Erythroblast (primary cell): ENCODE data around the gene CYB561.

ENCODE experiments used
- DNase-seq, 2 experiments: peaks; one replicate each; lab custom pipeline; 2025; lab: John Stamatoyannopoulos, UW
- GATA1 ChIP-seq: IDR thresholded peaks from 2 replicates; pipeline ENCODE4 v1.6.1; 2011; ENCODE audit warnings: low read depth, mild to moderate bottlenecking, control low read depth, low read length, moderate library complexity
- POLR2A ChIP-seq: IDR thresholded peaks from 2 replicates; pipeline ENCODE4 v1.6.1; 2011; ENCODE audit warnings: mild to moderate bottlenecking, low read length

Gene CYB561

DNA sequence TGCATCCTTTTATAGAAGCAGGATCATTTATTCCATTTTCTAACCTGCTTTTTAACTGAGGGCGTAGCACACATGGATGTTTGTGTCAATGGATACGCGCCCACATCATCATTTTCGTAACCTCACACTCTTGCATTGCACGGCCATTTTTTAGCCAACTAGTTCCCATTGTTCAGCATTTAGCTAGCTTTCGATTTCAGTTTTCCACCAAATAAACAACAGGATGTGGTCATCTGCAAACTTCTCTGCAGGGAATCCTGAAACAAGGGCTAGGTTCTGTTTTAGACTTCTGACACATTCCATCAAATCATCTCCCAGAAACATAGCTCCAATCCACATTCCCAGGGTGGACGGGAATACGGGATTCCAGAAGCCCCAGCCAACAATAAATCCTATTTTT is 6.4 kb downstream of the CYB561 start:
- TF ChIP-seq GATA1 (no peak), POLR2A (no peak)

DNA sequence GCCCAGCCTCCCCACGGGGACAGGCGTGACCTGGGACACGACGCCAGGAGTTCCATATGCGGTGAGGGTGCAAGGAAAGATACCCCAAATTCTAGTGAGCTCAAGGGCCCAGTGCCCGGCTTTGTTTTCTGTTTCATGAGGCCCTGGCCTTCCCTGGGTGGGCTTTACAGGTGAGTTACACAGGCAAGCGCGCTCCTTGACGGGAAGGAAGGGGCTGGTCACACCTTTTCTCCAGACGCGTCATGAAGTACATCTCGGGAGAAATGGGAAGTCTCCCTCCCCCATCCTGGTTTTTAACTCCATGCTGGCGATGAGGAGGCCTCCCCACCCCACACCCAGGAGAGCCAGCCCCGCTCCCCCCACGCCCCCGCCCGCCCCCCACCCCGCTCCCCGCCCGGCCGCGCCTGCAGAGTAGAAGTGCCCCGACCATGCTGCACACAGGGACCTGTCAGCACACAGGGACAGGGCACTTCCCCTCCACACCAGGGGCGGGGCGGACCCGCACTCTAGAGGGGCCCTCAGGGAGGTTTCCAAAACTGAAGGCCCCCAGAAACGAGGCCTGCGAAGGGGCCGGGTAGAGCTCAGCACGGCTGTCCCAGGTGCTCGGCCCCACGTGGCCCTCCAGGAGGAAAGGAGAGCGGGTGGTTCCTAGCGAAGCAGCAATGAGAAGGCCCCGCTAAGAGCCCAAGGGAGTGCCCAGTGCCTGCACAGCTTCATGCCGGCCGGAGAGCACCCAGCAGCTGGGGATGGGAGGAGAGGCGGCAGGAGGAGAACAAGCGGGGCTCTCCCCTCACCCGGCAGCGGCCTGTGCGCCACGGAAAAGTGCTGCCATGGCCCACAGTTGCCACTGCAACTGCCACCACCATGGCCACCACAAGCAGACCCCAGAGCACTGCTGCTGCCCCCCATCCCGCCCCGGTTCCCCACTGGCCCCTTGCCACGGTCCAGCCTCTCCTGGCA is 7.7 kb downstream of the CYB561 start:
- TF ChIP-seq POLR2A (no peak), GATA1 (no peak)
- DNase-seq, result no peak

More for the DNA sequence above, 6.4 kb downstream of the CYB561 start:
- no peak for DNase-seq

- no peak for DNase-seq
- no peak for TF ChIP-seq POLR2A
- TF ChIP-seq GATA1, result no peak
These were observed 8.6 kb downstream of the CYB561 start for GRCh38 chr17:63437287-63438091.

DNA sequence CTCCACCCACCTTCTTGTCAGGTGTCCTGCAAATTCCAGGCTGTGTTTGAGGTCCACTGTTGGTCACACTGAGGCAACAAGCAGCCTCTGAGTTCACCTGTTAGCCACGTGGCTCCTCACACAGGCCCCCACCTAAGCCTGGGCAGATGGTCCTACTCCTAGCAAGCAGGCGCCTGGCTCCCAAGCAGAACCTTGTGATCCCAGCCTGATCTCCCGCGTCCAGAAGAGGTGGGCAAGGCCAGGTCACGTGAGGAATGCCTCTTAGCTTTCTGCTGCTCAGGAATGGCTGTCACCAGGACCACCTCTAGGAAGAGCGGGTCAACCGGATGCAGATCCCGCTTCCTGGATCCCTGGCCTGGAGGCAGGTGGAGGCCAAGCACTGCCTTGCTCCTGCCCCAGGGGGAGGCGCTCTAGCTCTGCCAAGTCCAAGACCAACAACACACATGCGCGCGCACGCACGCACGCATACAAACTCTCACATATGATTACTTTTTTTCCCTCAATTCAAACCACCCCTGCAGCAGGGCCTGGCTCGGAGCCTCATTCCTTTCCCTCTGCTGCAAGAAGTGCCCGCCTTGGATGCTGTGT is 9.5 kb downstream of the CYB561 start:
- peak in 1 of 2 experiments; percentile 23 for DNase-seq
- TF ChIP-seq POLR2A (no peak), GATA1 (no peak)

DNA sequence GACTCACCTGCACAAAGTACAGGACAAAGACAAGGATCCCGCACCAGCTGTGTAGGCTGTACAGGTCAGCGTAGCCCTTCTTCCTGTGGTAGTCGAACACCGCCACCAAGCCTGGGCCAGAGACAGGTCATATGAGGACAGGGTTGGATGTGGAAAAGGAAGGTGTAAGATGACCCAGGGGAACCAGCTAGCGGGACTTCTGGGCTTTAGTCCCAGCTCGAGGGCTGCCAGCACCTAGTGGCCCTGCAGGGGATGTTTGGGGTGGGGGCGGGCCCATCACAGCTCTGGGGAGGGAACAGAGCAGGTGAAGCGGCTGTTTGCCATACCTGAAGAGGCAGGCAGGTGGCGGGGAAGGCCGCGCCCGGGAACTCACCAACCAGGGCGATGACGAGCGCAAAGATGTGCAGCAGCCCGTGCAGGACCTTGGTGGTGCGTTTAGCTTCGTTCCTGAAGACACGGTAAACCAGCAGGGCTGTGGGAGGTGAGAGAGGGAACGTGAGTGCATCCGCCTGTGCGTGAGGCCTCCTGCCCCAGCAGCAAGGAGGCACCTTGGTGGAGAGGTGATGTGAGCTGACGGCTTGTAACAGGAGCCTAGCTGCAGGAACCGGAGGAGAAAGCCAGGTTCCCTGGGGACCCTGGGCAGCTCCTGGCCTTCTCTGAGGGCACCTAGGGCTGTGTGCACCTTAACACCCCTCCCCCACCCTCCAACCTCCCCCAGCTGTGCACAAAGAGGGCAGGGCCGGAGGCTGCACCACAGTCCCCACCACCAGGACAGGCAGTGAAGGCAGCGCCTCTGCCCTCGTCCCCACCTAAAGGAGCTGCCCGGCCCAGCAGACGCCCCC is 10.2 kb downstream of the CYB561 start:
- DNase-seq, result peak in 1 of 2 experiments; percentile 45
- TF ChIP-seq POLR2A (no peak), GATA1 (no peak)

DNA sequence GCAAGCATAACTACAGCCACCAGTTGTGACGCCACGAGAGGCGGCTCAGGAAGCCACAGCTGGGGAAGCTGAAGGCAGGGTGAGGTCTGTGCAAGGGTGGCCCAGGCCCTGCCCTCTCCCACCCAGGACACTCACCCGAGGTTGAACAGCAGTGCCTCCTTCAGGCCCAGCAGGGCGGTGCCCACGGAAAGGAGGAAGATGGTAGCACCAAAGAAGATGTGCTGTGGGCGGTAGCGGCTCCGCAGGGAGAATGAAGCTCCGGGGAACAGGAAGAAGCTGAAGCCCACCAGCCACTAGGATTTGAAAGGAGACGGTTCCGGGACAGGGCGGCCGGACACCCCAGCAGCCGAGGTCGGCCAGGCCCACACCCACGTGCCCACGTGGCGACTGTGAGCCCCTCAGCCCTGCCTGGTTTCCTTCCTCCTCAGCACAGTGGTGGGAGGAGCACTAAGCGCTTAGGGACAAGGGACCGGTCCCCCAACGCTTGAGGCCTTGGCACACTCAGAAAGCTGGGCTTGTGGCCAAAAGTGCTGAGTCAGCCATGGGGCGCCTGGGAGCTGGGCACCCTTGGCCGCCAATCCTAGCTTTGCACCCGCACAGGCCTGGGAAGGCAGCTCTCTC is 11.0 kb downstream of the CYB561 start:
- peak; percentile 67 to 80 for DNase-seq

GRCh38 chr17:63433746-63434591 is 12.1 kb downstream of the CYB561 start:
- TF ChIP-seq GATA1 (no peak), POLR2A (peak; percentile 0)
- peak in 1 of 2 experiments; percentile 58 for DNase-seq

More for the DNA sequence above, 11.0 kb downstream of the CYB561 start:
- TF ChIP-seq GATA1, result no peak
- TF ChIP-seq POLR2A, result peak; percentile 80

- peak; percentile 91 to 98 for DNase-seq
- TF ChIP-seq POLR2A (peak; percentile 60), GATA1 (no peak)
These were observed 13.9 kb downstream of the CYB561 start for GRCh38 chr17:63431939-63432804.

- TF ChIP-seq POLR2A (no peak), GATA1 (no peak)
- DNase-seq, result no peak
These were observed 14.5 kb downstream of the CYB561 start for GRCh38 chr17:63431618-63431938.

- TF ChIP-seq POLR2A, result no peak
- TF ChIP-seq GATA1, result no peak
- DNase-seq, result no peak
These were observed 15.9 kb downstream of the CYB561 start for GRCh38 chr17:63430223-63430622.

DNA sequence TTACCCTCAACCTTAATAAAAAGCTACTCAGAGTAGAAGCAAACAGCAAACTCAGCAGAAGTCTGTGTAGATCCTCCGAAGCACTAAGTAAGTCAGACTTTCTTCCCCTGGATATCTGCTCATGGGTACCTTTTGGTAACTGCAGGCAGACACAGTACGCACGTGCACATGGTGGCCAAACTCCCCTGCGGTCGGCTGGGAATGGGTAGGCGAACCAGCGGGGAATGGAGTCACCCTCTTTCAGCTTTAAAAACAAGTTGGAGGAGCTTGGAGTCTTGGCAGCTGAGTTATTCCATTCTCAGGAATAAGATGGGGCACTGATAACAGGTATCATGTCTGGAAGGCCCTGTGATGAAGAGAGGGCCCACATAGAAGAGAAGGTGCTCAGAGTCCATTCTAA is 16.3 kb downstream of the CYB561 start:
- TF ChIP-seq GATA1 (no peak), POLR2A (no peak)
- DNase-seq, result no peak
